HG02642 (cell line): ENCODE results near the gene LZTFL1.

Experiments used
- ATAC-seq: cut with Tn5 transposase; IDR thresholded peaks from one replicate; pipeline ENCODE4 v1.9.1; 2021; ENCODE audit warnings: mild to moderate bottlenecking; ENCODE audit not compliant: unreplicated experiment, poor library complexity

LZTFL1 gene

DNA sequence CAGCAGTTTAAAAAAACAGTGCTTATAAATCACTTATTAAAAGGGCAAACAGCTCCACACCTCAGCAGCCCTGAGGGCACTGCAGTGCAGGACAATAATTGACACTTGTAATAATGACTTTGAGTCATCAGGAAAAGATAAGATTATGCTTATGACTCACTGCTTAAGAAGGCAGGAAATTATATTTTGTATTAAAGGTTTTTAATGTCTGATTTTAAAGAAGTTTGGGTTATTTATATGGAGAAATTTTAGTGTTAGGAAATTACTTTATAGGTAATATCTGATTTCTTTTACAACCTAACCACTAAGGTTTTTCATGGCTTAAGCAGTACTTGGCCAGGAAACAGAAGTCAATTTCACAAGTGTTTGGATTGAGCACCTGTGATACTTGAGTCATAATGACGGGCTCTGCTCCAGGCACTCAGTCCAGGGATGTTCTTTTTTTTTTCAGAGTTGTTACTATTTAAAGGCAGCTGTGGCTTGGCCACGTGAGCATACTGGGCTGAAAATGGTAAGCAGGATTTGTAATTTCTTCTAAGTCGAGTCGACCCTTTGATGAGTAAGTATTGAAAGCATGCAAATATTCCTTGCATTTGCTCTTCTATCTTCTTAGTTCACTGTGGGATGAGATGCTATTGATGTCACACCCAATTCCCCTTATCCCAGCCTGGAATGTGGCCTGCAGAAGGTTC is 23.9 kb downstream of the LZTFL1 start:
- no peak for ATAC-seq

DNA sequence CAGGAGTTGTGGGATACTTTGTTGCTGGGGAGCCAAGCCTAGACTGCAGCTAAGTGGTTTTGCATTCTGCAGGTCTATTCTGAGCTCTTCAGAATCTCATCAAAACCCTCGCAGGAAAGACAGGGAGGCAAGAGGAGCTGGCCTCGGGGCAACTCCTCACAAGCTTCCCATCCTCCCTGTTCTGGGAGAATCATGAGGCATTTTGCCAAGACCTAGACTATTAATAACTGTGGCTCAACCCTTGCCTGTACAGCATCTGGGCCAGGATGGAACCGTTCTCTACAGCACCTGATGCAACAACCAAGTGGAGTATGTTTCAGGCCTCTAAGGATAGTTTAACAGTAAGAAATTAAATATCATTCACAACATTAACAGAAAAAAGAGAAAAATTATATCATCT is 25.4 kb downstream of the LZTFL1 start:
- ATAC-seq: no peak

DNA sequence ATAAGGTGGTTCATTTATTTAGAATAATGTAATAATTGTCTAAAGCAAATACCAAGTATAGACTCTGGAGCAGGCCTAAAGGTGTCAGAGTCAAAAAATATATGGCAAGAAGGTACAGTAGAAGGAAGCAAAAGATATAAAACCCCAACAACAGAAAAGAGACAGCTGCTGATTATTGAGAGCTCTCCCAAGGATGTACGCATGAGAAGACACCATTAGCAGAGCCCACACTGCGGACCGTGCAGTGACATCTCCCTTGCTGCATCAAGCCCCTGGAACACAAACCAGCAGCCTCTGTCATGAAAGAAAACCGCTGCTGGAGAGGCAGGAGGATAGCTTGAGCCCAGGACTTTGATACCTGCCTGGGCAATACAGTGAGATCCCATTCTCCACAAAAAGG is 27.6 kb downstream of the LZTFL1 start:
- no peak for ATAC-seq

DNA sequence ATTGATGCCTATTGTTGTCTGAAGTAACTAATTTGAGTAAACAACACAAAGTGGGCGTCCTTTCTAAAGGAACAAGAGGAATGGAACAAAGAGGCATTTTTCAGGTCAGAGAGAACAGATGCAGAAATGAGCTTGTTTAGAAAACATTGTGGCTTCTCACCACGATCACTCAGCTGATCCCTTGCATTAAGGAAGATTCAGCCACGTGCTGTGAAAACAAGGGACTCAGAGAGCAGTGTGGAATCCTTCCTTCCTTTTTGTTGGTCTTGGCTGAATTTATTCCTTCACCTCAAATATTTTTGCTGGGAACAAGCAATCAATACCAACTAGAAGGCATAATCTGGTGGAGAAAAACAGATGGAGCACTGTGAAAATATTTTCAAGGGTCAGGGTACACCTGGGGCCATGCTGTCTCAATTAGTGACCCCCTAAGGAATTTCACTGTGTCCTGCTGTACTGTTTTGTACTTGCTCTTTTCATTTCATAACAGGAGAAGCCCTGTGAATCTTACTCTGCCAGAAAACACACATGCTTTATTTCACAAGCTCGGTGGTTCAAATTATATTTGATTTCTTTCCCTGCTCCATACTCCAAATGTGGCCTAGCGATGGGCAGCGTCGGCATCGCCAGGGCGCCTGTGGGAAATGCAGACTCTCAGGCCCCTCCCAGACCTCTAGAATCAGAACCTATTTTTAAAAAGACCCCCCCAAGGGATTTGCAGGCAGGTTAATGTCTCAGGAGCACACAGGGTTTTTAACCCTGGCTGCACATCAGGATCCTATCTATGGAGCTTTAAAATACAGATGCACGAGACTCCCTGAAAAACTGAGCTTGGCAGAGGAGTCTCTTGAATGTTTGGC is 34.0 kb downstream of the LZTFL1 start:
- no peak for ATAC-seq

DNA sequence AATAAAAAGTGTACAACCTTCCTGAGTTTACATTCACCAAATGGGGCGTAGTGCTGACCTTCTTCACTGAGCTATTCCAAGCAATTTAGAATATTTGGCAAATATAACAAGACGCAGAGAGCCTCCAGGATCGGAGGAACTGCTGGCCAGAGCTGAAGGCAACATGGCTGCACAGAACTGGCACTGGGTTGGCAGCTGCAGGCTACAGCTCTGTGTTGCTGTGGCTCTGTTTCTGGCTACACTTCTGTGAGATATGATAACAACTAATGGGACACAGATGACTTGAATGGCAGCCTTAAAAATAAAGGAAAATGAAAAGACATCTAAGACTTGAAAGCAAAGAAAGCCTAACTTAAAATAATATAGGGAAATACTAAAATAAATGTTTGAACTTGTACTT is 34.8 kb downstream of the LZTFL1 start:
- no peak for ATAC-seq

DNA sequence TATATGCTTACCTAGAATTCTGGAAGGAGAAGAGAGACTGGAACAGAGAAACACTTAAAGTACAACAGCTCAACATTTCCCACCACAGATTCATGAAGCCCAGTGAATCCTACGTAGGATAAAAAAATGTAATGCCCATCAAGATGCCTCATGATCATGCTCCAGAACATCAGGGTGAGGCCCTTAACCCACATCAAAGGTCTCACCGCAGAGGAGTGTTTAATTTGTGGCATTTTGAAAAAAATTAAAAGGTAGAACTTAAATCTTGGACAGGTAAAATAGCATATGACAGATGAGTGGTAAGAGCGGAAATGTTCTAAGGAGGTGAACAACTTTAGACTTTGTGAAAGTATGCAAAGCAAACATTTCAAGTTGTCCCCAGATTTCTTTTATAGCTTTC is 35.8 kb downstream of the LZTFL1 start:
- no peak for ATAC-seq

DNA sequence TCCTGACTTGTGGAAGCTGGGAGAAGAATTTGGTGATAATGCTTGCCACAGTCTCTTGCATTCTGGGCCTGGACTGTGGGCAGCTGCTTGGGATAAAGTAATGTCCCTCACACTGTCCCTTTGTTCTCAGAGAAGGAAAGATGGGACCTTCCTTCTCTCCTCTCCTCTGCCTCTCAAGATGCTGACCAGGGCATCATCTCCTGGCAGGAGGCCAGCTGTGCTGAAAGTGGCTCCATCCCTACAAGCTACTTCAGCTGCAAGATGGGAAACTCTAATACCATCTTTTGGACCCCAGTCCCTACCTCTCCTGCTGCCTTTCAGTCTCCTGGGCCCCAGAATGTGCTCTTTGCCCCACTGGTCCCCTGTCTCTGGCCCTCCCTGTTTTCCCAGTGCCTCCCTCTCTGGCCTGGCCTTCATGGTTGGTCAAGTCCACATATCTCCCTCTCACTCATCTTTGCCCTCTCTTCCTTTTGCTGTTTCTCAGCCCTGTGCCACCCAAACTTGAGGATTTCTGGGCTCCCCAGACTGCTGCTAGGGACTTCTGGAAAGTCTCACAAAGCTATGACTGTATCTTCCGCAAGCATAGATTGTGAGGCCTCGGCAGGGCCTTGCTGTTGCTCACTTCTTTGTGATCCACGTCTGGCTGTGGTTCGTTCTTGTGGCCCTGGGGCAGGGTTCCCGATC is 38.5 kb downstream of the LZTFL1 start:
- no peak for ATAC-seq

DNA sequence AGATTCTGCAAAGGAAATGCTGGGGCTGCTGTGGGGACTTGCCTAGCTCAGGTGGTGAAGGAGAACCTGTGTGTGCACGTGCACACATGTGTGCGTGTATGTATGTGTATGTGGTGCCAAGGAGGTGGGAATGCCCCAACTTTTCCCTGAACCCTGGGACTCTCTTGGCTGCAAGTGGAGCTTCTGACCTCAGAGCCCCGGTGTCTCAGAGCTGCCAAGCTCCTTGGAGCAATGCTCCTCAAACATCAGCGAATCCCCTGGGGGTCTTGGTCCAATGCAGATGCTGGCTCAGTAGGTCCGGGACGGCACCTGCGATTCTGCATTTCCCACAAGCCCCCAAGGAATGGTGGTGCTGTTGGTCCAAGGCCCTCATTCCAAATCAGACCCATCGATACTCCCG is 39.8 kb downstream of the LZTFL1 start:
- no peak for ATAC-seq

DNA sequence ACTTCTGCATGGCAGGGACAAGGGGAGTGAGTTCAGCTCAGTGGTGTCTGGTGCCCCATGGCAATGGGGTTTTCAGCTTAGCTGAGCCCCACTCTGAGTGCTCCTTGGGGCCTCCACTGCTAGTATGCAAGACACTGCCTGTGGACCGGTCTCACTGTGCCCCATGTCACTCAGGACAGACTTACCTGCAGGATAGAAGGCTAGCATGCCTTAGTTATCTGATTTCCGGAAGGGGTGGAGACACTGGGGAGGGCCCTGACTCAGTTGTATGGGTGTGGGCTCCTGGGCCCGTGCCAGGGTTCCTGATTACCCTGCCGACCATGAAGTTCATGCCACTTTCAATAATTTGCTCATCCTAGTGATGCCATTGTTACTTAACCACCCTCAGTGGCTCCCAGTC is 41.3 kb downstream of the LZTFL1 start:
- no peak for ATAC-seq

DNA sequence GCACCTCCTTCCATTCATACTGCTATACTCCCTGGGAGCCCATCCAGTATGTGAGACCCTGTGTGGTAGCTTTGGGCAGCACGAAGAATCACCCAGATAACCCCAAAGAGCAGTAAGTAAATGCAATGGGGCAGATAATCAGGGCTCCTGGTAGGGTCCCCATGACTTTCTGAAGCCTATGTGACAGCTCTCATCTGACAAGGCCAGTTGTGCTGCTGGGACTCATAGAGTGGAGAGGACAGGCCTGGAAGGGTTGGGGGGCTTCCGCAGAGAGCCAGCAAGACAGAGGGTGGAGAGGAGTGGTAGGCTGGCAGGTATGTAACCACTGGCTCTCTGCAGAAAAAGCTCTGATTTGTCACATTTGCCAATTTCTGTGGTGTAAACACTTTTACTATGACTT is 42.3 kb downstream of the LZTFL1 start:
- ATAC-seq: no peak

DNA sequence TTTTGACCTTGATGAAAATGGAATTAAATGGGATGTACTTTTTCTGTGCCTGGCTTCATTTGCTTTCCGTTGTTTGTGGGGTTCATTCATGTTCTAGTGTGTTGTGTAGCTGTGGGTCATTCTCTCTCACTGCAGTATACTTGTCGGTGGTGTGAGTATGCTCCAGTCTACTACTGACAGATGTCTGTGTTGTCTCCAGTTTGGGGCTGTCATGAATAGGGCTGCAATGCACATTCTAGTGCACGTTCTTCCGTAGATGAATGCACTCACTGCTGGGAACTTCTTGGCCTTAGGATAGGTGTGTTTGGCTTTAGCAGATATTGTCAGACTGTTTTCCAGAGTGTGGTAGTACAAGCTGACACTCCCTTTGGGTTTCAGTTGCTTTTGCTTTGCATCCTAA is 43.9 kb downstream of the LZTFL1 start:
- ATAC-seq: no peak

DNA sequence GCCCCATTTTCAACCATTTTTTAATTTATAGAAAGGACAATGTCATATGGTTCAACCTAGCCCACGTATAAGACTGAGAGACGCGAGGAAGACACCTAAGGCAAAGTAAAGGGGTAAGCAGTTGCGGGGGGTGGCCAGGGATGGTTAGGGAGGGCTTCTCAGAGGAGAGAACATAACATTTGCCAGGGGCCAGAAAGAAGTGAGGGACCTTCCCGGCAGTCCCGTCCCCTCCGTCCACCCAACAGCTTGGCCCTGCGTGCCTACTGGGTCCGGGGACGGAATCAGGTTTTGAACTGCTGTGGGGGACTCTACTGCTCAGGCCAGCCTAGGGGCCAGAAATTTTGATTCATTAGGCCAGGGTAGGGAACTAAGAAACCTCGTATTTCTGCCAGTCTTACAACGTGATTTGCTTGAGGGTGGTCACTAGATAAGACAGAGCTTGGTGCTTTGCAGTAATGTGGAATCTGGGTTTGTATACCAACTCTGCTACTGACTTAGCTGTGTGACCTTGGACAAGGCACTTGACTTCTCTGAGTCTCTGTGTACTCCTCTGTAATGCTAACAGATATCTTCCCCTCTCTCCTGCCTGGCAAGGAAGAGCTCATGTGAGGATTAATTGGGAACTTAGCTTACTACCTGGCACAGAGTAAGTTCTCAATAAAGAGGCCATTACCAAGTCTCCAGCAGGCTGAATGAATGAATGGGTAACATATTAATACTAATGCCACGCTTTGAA is 44.8 kb downstream of the LZTFL1 start:
- no peak for ATAC-seq

DNA sequence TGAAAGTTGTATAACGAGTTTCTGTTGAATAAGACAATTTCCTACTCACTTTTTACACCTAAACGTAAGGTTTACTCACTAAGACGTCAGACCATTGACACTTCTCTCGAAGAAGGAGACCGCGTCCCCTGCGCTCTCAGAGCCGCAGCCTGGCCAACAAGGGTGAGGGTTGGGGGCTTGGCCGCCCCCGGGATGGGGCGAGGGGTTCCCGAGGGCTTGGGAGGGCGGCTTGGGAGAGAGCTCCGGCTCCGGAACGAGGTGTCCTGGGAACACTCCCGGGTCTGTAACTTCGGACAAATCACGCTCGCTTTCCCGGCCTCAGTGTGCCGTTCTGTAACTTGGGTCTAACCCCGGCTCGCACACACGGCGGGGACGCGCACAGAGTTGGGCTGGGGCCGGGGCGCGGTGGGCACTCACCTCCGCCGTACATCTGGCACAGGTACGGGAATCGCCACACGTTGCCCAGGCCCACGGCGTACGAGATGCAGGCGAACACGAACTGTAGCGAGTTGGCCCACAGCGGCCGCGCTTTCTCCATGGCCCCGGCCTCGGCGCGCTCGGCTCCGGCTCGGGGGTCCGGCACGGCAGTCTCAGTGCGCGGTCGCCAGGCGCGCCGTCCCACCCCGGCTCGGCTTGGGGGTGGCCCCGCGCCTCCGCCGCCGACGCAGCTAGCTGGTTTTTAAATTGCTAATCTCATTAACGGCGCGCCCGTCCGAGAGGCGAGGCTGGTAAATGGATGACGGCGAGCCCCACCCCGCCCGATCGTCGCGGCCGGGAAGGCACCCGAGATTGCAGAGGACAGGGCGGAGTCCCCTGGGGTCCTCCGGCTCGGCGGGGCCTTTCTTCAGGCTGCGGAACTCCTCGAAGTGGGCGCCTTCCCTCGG is 45.8 kb downstream of the LZTFL1 start, which contains the start of gene SLC6A20:
Gene SLC6A20, minus strand, starts transcription at position 655 of the 884 bp plus-strand sequence. Its CDS starts 117 bp downstream, at position 538.
- ATAC-seq: no peak

DNA sequence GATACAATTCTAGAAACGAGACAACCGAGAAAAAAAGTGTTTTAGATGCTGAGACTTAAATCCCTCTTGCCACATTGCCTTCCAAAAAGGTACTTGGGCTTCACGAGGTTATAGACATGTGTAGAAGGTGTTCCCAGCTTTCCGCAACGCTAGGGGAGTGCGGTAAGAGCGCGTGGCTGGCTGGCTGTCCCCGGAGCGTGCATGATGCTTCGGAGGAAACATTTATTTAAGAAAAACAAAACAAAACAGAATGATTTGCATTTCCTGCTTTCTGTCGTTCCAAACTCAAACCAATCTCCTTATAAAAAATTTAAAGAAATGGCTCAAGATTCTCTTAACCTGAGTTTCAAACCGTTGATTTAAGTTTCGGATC is 46.4 kb downstream of the LZTFL1 start:
- ATAC-seq: no peak

DNA sequence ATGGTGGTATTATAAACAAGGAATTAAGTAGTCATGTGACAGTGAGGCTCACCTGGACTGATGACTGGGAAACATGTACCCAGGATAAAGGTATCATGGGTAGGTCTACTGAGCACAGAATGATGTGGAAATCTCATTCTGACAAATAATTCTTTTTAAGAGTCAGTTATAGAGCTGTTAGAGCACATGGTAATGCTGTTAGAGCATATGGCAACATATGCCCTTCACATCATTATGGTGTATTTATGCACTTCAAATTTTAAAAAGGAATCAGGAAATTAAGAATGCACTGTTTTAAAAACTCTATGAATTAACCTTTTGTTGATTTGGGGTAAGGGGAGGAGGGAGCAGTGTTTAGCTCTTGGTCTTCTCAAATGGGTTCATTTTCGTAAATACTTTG is 47.3 kb downstream of the LZTFL1 start:
- ATAC-seq: no peak

DNA sequence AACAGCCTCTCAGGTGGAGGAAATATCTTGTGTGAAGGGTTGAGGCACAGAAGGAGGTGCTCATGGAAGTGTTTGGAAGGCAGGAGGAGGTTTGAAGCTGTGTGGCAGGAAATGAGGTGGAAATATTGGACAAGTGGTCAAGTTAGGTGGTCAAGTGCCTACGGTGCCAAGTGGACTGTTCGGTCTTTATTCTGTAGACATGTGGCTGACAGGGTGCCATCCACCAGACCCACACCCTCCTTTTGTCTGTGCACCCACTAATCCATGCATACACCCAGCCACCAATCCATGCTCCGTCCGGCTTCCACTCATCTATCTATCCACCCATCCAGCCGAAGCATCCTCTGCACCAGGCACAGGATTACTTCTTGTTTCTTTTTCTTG is 47.8 kb downstream of the LZTFL1 start:
- ATAC-seq: no peak

DNA sequence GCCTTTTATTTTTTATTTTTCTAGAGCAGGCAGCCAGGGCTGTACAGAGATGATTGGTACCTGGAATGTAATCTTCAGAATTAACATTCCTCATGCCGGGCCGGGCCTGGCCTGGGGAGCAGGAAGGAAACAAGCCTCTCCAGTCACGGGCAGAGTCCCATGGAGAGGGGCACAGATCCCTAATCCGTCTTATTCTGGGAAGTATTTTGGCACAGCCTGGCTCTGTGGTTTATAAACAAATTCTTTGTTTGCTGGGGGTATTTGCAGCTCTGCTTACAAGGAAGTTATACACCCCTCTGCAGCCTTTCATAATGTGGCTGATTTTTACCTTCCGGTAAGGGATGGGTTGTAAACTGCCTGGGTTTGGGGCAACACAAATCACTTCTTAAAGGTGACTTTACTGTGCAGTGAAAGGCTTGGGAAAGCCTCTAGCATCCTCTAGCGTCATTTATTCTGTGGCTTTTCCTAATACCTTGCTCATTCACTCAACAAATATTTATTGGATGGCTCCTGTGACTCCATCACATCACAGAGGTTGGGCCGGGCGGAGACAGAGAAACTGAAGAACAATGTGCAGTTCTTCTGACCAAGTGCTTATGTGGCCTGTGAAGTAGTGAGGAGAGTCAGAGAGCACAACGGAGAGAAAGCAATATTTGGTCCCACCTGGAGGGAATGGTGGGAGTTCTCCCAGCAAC is 48.3 kb downstream of the LZTFL1 start:
- no peak for ATAC-seq

DNA sequence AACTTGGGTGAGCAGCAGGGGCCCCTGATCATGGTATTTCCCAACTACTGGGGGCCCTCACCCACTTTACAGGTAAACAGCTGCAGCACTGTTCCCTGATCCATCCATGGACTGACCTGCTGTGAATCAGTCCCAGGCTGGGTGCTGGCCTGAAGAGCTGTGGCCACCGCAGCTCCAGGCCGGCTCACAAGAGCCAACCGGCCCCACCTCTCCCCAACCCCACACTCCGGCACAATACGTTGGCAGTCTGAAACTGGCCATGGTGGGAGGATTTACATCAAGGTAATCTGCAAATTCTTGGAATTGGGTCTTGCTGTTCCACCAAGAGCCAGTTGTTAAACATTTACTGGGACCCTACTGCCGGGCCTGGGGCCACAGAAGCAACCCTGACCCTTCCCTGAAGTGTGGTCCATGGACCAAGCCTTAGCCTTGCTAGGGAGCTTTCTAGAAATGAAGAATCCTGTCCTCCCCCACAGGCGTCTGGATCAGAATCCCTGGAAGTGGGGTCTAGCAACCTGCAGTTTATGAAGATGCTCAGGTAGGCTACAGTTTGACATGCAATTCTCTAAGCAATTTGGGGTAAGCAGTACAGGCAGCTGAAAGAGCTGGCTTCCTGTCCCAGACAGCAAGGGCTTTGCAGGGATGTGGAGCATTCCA is 49.3 kb downstream of the LZTFL1 start:
- ATAC-seq: no peak

DNA sequence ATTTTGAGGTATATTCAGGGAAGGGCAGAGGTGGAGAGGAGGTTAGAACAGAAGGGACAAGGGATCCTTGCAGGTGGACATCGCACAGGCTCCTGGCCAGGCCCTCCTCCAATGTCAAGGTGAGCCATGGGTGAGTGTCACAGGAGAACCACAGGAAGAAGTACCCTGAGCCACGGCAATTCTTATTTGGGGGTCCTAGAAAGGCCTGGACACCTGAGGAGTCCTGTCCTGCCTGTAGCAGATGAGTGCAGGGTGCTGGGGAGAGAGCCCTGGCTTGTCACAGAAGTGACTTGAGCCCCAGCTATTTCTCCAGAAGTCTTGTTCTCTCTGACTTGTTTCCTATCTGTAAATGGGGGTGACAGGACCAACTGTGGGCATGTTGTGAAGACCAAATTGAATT is 49.9 kb downstream of the LZTFL1 start:
- ATAC-seq: no peak
